Right lobe of liver (tissue), 6 donors: ENCODE data around the gene RNH1. TPM values are rescaled to one million over a fixed set of nuclear protein-coding genes. Genes with fewer than 3 reads are reported as not detected.

Experiments used
- ATAC-seq, 4 donors: fragments of 200-7000 bp; cut with Tn5 transposase; one replicate each; pipeline ENCODE4 v1.9.1; 2020; ENCODE audit warnings: mild to moderate bottlenecking in 4 of 4, moderate library complexity in 4 of 4
- DNase-seq, 3 donors: peaks; one replicate each; pipeline ENCODE4 v3.0.0-alpha.2; 2020
- H3K27ac ChIP-seq, 3 donors: fragments of 200-600 bp; one replicate each; pipeline ENCODE4 v1.8.0; 2022
- H3K27me3 ChIP-seq, 2 donors: fragments of 200-600 bp; one replicate each; pipeline ENCODE4 v1.8.0; 2022
- H3K36me3 ChIP-seq, 4 donors: fragments of 200-600 bp; sonication (generic) in 1 of 4; one replicate each; pipeline versions ENCODE4 v1.5.1 to v1.8.0; 2017 to 2022; ENCODE audit warnings: control low read depth in 1 of 4
- H3K4me1 ChIP-seq, 4 donors: fragments of 200-600 bp; sonication (generic) in 1 of 4; one replicate each; pipeline versions ENCODE4 v1.5.1 to v1.8.0; 2017 to 2022; ENCODE audit warnings: control low read depth in 1 of 4
- H3K4me3 ChIP-seq, 3 donors: fragments of 200-600 bp; one replicate each; pipeline ENCODE4 v1.8.0; 2022
- H3K9me3 ChIP-seq, 4 donors: fragments of 200-600 bp; sonication (generic) in 1 of 4; one replicate each; pipeline versions ENCODE4 v1.5.1 to v1.8.0; 2017 to 2022; ENCODE audit warnings: control low read depth in 1 of 4
- POLR2A ChIP-seq: fragments of 450-650 bp; IDR thresholded peaks from one replicate; pipeline ENCODE4 v1.6.1; 2017; ENCODE audit warnings: antibody characterized with exemption, mild to moderate bottlenecking
- WGBS: methylation state at CpG from one replicate; pipeline ENCODE4 v1.1.6; 2018; ENCODE audit warnings: low coverage, low lambda C conversion rate; ENCODE audit not compliant: insufficient coverage; ENCODE audit errors: missing lambda C conversion rate; 5-methylcytosine and 5-hydroxymethylcytosine counted together
- intact Hi-C, 2 donors: fragments of 100-400 bp; cut with DNase I; formaldehyde crosslinking; loops; one replicate each; pipeline versions ENCODE4 v1.11.2 to v1.14.1; 2022
- total RNA-seq, 6 experiments: library from RNA; depleted of rRNA in 2 of 6; stranded (reverse); fragments of >200 nt in 2 of 6; fragmentation: NEBNext Ultra II Directional in 3 of 6; extraction: Animal tissue kit (Norgen Biotek cat#: 25700) in 3 of 6; gene quantifications; one replicate each; pipeline versions ENCODE4 v1.1.0 to v1.2.4, GENCODE V29; 2016 to 2023
- TF ChIP-seq, protein P1 (sequence below), 4 donors: fragments of 200-600 bp in 3 of 4; fragments of 450-650 bp in 1 of 4; IDR thresholded peaks; one replicate each; pipeline versions ENCODE4 v1.5.1 to v1.8.0; 2016 to 2022; ENCODE audit warnings: antibody characterized with exemption in 4 of 4, mild to moderate bottlenecking in 2 of 4
- donor health status: DM: no; HTN: yes; CAD: no.
- donor health status: DM: no; HTN: no; CAD: no.
- donor health status: DM: no; HTN: no; CAD: no.
- donor health status: DM: no; HTN: yes; CAD: no.
- donor health status: DM: no; HTN: yes; CAD: no.

Gene RNH1
- total RNA-seq, 6 experiments from 2014 or later: 66.4 to 135 (median 76.2) TPM

DNA sequence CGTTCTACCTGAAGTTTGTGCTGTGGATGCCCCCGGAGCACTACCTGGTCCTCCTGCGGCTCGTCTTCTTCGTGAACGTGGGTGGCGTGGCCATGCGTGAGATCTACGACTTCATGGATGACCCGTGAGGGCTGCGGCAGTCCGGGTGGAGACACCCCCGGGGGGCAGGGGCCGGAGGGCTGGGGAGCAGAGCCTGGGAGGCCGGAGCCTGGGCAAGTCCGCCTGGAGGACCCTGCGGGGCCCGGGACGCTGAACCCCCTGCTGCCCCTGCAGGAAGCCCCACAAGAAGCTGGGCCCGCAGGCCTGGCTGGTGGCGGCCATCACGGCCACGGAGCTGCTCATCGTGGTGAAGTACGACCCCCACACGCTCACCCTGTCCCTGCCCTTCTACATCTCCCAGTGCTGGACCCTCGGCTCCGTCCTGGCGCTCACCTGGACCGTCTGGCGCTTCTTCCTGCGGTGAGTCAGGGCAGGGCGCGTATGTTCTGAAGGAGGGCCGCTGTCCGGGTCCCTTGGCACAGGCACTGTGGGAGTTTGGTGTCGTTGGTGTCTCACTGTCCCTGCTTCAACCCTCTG is 17.3 kb downstream of the RNH1 start:
- Histone ChIP-seq H3K4me3 (no peak overlapping the region), H3K27me3 (no peaks in the 10 kb centered on the region), H3K27ac (no peak overlapping the region), H3K4me1 (no peaks in the 10 kb centered on the region), H3K9me3 (no peaks in the 10 kb centered on the region), H3K36me3 (peaks cover 0 to 7% (median 4%) of the 10 kb centered on the region in 4 donors)
- intact Hi-C loops: no loop called here
- ATAC-seq: no peak
- DNase-seq: no peak
- no peak for TF ChIP-seq POLR2A
- TF ChIP-seq, protein P1, sequence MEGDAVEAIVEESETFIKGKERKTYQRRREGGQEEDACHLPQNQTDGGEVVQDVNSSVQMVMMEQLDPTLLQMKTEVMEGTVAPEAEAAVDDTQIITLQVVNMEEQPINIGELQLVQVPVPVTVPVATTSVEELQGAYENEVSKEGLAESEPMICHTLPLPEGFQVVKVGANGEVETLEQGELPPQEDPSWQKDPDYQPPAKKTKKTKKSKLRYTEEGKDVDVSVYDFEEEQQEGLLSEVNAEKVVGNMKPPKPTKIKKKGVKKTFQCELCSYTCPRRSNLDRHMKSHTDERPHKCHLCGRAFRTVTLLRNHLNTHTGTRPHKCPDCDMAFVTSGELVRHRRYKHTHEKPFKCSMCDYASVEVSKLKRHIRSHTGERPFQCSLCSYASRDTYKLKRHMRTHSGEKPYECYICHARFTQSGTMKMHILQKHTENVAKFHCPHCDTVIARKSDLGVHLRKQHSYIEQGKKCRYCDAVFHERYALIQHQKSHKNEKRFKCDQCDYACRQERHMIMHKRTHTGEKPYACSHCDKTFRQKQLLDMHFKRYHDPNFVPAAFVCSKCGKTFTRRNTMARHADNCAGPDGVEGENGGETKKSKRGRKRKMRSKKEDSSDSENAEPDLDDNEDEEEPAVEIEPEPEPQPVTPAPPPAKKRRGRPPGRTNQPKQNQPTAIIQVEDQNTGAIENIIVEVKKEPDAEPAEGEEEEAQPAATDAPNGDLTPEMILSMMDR (IDR thresholded peaks at IDR 0.05): no peak
- WGBS: 94% methylated on average over 7 of the region's 37 CpGs

DNA sequence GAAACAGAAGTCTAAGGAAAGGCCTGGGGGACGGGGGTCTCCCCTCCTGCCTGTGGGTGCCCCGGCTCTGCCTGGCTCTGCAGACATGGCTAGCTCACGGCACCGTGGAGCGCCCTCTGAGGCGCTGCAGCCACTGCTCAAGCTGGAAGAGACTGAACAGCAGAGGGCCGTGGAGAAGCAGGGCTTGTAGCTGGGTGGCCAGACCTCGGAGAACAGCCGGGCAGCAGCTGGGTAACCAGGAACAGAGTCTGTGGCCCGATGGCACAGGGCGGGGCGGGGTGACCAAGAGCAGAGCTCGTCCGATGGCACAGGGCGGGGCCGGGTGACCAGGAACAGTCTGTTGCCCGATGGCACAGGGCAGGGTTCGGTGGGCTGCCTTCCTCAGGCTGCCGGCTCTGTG is 18.1 kb downstream of the RNH1 start:
- TF ChIP-seq, protein P1 (IDR thresholded peaks at IDR 0.05): no peak
- TF ChIP-seq POLR2A: no peak
- Histone ChIP-seq H3K27ac (no peak overlapping the region), H3K9me3 (no peaks in the 10 kb centered on the region), H3K36me3 (peaks cover 0 to 2% (median 0%) of the 10 kb centered on the region in 4 donors), H3K4me1 (no peaks in the 10 kb centered on the region), H3K27me3 (no peaks in the 10 kb centered on the region), H3K4me3 (no peak overlapping the region)
- DNase-seq (no peak), ATAC-seq (no peak)
- WGBS: 87% methylated on average over 10 of the region's 19 CpGs
- intact Hi-C loops: no loop called here

- Histone ChIP-seq H3K27me3 (no peaks in the 10 kb centered on the region), H3K36me3 (peaks cover 0 to 2% (median 0%) of the 10 kb centered on the region in 4 donors), H3K27ac (no peak overlapping the region), H3K4me1 (no peaks in the 10 kb centered on the region), H3K9me3 (no peaks in the 10 kb centered on the region), H3K4me3 (no peak overlapping the region)
- no peak for DNase-seq
- no peak for ATAC-seq
- no peak for TF ChIP-seq POLR2A
- TF ChIP-seq, protein P1 (IDR thresholded peaks at IDR 0.05): no peak
- no CpG with 5 or more reads among the region's 19 CpGs for WGBS
- intact Hi-C loops: no loop called here
These were observed 18.5 kb downstream of the RNH1 start for GRCh38 chr11:488579-488978.

- peaks cover 0 to 2% (median 0%) of the 10 kb centered on the region in 4 donors for H3K36me3 ChIP-seq
- no peak overlapping the region for H3K4me3 ChIP-seq
- TF ChIP-seq, protein P1 (IDR thresholded peaks at IDR 0.05): no peak
- no peak for TF ChIP-seq POLR2A
- no peaks in the 10 kb centered on the region for H3K4me1 ChIP-seq
- DNase-seq (no peak), ATAC-seq (no peak)
- intact Hi-C loops: no loop called here
- no peak overlapping the region for H3K27ac ChIP-seq
- H3K27me3 ChIP-seq: no peaks in the 10 kb centered on the region
- H3K9me3 ChIP-seq: no peaks in the 10 kb centered on the region
- WGBS: no CpG with 5 or more reads among the region's 25 CpGs
These were observed 19.0 kb downstream of the RNH1 start for GRCh38 chr11:488062-488461.
